ENCODE results near the gene ESRRB.

GRCh38 chr14:76351941-76352340, 24.0 kb upstream of the ESRRB start:
- TF ChIP-seq CEBPB (IDR thresholded peaks at IDR 0.05): no peak
- TF ChIP-seq TAF1 (IDR thresholded peaks at IDR 0.05; ENCODE audit: low read depth): no peak
- TF ChIP-seq EGR1 (IDR thresholded peaks at IDR 0.05): no peak
- TF ChIP-seq EP300 (IDR thresholded peaks at IDR 0.05; ENCODE audit: borderline replicate concordance): no peak
- no peak for TF ChIP-seq TEAD4 (IDR thresholded peaks at IDR 0.05)
- TF ChIP-seq, protein P1, sequence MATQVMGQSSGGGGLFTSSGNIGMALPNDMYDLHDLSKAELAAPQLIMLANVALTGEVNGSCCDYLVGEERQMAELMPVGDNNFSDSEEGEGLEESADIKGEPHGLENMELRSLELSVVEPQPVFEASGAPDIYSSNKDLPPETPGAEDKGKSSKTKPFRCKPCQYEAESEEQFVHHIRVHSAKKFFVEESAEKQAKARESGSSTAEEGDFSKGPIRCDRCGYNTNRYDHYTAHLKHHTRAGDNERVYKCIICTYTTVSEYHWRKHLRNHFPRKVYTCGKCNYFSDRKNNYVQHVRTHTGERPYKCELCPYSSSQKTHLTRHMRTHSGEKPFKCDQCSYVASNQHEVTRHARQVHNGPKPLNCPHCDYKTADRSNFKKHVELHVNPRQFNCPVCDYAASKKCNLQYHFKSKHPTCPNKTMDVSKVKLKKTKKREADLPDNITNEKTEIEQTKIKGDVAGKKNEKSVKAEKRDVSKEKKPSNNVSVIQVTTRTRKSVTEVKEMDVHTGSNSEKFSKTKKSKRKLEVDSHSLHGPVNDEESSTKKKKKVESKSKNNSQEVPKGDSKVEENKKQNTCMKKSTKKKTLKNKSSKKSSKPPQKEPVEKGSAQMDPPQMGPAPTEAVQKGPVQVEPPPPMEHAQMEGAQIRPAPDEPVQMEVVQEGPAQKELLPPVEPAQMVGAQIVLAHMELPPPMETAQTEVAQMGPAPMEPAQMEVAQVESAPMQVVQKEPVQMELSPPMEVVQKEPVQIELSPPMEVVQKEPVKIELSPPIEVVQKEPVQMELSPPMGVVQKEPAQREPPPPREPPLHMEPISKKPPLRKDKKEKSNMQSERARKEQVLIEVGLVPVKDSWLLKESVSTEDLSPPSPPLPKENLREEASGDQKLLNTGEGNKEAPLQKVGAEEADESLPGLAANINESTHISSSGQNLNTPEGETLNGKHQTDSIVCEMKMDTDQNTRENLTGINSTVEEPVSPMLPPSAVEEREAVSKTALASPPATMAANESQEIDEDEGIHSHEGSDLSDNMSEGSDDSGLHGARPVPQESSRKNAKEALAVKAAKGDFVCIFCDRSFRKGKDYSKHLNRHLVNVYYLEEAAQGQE (IDR thresholded peaks at IDR 0.05; ENCODE audit: low read depth): no peak
- no peak for TF ChIP-seq RAD21 (IDR thresholded peaks at IDR 0.05; ENCODE audit: low read depth)
